ENCODE measurements around the gene MRAS.
"Not testable (repeated sequence)": the region's sequence is repeated elsewhere in the genome, so short reads cannot be mapped to it uniquely, and the experiment has no call there.

- TF ChIP-seq POLR2A (IDR thresholded peaks at IDR 0.05; ENCODE audit: extremely low read depth, insufficient read length); MAX (IDR thresholded peaks at IDR 0.05; ENCODE audit: low read depth, low read length); MYC (IDR thresholded peaks at IDR 0.05; ENCODE audit: low read depth, low read length): not testable (repeated sequence)
- TF ChIP-seq, protein P1, sequence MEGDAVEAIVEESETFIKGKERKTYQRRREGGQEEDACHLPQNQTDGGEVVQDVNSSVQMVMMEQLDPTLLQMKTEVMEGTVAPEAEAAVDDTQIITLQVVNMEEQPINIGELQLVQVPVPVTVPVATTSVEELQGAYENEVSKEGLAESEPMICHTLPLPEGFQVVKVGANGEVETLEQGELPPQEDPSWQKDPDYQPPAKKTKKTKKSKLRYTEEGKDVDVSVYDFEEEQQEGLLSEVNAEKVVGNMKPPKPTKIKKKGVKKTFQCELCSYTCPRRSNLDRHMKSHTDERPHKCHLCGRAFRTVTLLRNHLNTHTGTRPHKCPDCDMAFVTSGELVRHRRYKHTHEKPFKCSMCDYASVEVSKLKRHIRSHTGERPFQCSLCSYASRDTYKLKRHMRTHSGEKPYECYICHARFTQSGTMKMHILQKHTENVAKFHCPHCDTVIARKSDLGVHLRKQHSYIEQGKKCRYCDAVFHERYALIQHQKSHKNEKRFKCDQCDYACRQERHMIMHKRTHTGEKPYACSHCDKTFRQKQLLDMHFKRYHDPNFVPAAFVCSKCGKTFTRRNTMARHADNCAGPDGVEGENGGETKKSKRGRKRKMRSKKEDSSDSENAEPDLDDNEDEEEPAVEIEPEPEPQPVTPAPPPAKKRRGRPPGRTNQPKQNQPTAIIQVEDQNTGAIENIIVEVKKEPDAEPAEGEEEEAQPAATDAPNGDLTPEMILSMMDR (IDR thresholded peaks at IDR 0.05; ENCODE audit: low read depth, low read length), result not testable (repeated sequence)
Observed at GRCh38 chr3:138453940-138454339, 105.6 kb downstream of the MRAS start.

All from NB4 (cell line).